Thyroid gland (tissue), 4 donors: ENCODE results near the gene ANLN. TPM values are rescaled to one million over a fixed set of nuclear protein-coding genes. Genes with fewer than 3 reads are reported as not detected.
"Not testable (repeated sequence)": the region's sequence is repeated elsewhere in the genome, so short reads cannot be mapped to it uniquely, and the experiment has no call there.

Source experiments
- DNase-seq, 2 donors: peaks; one replicate each; pipeline ENCODE4 v3.0.0-alpha.2; 2019
- H3K27ac ChIP-seq, 3 donors: fragments of 200-600 bp; sonication (generic); 1 replicate in 2 of 3; 2 replicates in 1 of 3; pipeline ENCODE4 v1.5.1; 2016 to 2019; ENCODE audit warnings: mild to moderate bottlenecking in 1 of 3, moderate library complexity in 1 of 3
- H3K27me3 ChIP-seq: fragments of 200-600 bp; sonication (generic); one replicate; pipeline ENCODE4 v1.5.1; 2019
- H3K36me3 ChIP-seq, 2 donors: fragments of 200-600 bp; sonication (generic); one replicate each; pipeline ENCODE4 v1.5.1; 2016 to 2019
- H3K4me1 ChIP-seq, 2 donors: fragments of 200-600 bp; sonication (generic); one replicate each; pipeline ENCODE4 v1.5.1; 2017 to 2019
- H3K4me3 ChIP-seq, 3 donors: fragments of 200-600 bp; sonication (generic); replicated peaks in 1 of 3; 1 replicate in 2 of 3; 2 replicates in 1 of 3; pipeline ENCODE4 v1.5.1; 2016; ENCODE audit warnings: mild to moderate bottlenecking in 1 of 3
- H3K9me3 ChIP-seq: fragments of 200-600 bp; sonication (generic); one replicate; pipeline ENCODE4 v1.5.1; 2017
- CTCF ChIP-seq, 6 experiments: fragments of 200-600 bp in 3 of 6; fragments of 450-650 bp in 3 of 6; sonication (generic) in 3 of 6; IDR thresholded peaks; one replicate each; pipeline ENCODE4 v1.5.1; 2016 to 2019; ENCODE audit warnings: antibody characterized with exemption in 6 of 6, mild to moderate bottlenecking in 2 of 6, inconsistent platforms in 1 of 6, moderate library complexity in 1 of 6
- POLR2A ChIP-seq, 2 donors: fragments of 450-650 bp; IDR thresholded peaks; one replicate each; pipeline ENCODE4 v1.6.1; 2017; ENCODE audit warnings: antibody characterized with exemption in 2 of 2, mild to moderate bottlenecking in 2 of 2, moderate library complexity in 1 of 2
- WGBS, 2 donors: methylation state at CpG; one replicate each; pipeline ENCODE4 v1.1.5; 2017; 5-methylcytosine and 5-hydroxymethylcytosine counted together
- intact Hi-C: fragments of 100-400 bp; cut with DNase I; formaldehyde crosslinking; loops from one replicate; pipeline ENCODE4 v1.15.1; 2023
- total RNA-seq, 4 donors: library from RNA; depleted of rRNA; stranded (reverse); fragments of >200 nt; gene quantifications; one replicate each; pipeline ENCODE4 v1.2.3, GENCODE V29; 2016

The ANLN gene
- total RNA-seq, 4 donors from 2014 or later, result 0.88 to 4.0 (median 3.1) TPM

- no peak overlapping the region for H3K27ac ChIP-seq
- intact Hi-C loops, result no loop called here
- DNase-seq, result no peak
- TF ChIP-seq CTCF (IDR thresholded peaks at IDR 0.05), result no peak
- no peak for TF ChIP-seq POLR2A (IDR thresholded peaks at IDR 0.05)
- no peak overlapping the region for H3K4me3 ChIP-seq
- H3K9me3 ChIP-seq, result no peaks in the 10 kb centered on the region
- no peaks in the 10 kb centered on the region for H3K36me3 ChIP-seq
- H3K4me1 ChIP-seq, result no peaks in the 10 kb centered on the region
- WGBS, 2 donors, result 67 to 70% methylated on average over 3 of the region's 3 CpGs
- H3K27me3 ChIP-seq, result no peaks in the 10 kb centered on the region
Observed at GRCh38 chr7:36490419-36490830, 100.8 kb downstream of the ANLN start.

GRCh38 chr7:36491317-36491716, 101.7 kb downstream of the ANLN start:
- no peak overlapping the region for H3K27ac ChIP-seq
- intact Hi-C loops, result no loop called here
- H3K4me3 ChIP-seq, result no peak overlapping the region
- no peaks in the 10 kb centered on the region for H3K27me3 ChIP-seq
- H3K9me3 ChIP-seq, result no peaks in the 10 kb centered on the region
- no peaks in the 10 kb centered on the region for H3K4me1 ChIP-seq
- TF ChIP-seq POLR2A (IDR thresholded peaks at IDR 0.05) (no peak), CTCF (IDR thresholded peaks at IDR 0.05) (no peak)
- no peaks in the 10 kb centered on the region for H3K36me3 ChIP-seq
- DNase-seq, result no peak
- 89 to 94% methylated on average over 3 of the region's 3 CpGs for WGBS, 2 donors

GRCh38 chr7:36496576-36496975, 106.9 kb downstream of the ANLN start:
- no peak overlapping the region for H3K4me3 ChIP-seq
- H3K27ac ChIP-seq, result no peak overlapping the region
- H3K9me3 ChIP-seq, result no peaks in the 10 kb centered on the region
- WGBS, 2 donors, result 65 to 66% methylated on average over 6 of the region's 6 CpGs
- no peak for DNase-seq
- H3K27me3 ChIP-seq, result no peaks in the 10 kb centered on the region
- intact Hi-C loops, result no loop called here
- TF ChIP-seq POLR2A (IDR thresholded peaks at IDR 0.05), result no peak
- TF ChIP-seq CTCF (IDR thresholded peaks at IDR 0.05), result no peak
- no peaks in the 10 kb centered on the region for H3K36me3 ChIP-seq
- H3K4me1 ChIP-seq, result no peaks in the 10 kb centered on the region

GRCh38 chr7:36497176-36497575, 107.5 kb downstream of the ANLN start:
- intact Hi-C loops, DNase-seq, H3K4me1 ChIP-seq, H3K27me3 ChIP-seq, H3K27ac ChIP-seq, H3K9me3 ChIP-seq, H3K36me3 ChIP-seq, H3K4me3 ChIP-seq: not testable (repeated sequence)
- 88 to 92% methylated on average over 6 of the region's 6 CpGs for WGBS, 2 donors

GRCh38 chr7:36497775-36498174, 108.1 kb downstream of the ANLN start:
- intact Hi-C loops, result no loop called here
- 43 to 52% methylated on average over 4 of the region's 4 CpGs for WGBS, 2 donors
- H3K4me3 ChIP-seq, result no peak overlapping the region
- DNase-seq, result no peak
- no peaks in the 10 kb centered on the region for H3K27me3 ChIP-seq
- no peaks in the 10 kb centered on the region for H3K36me3 ChIP-seq
- H3K9me3 ChIP-seq, result no peaks in the 10 kb centered on the region
- no peak overlapping the region for H3K27ac ChIP-seq
- H3K4me1 ChIP-seq, result no peaks in the 10 kb centered on the region
- TF ChIP-seq CTCF (IDR thresholded peaks at IDR 0.05), result no peak
- TF ChIP-seq POLR2A (IDR thresholded peaks at IDR 0.05), result no peak

Other genes with a start within 250 kb of the ANLN start
- 1 to 10 TPM; 2.2 to 9.3 (median 6.2) TPM for gene EEPD1, start 236.6 kb upstream of the ANLN start, total RNA-seq